HL-60 (cell line): ENCODE results near the gene TBX18.

ENCODE experiments used
- DNase-seq, 2 experiments: peaks; one replicate each; pipeline ENCODE4 v3.0.0-alpha.2; 2010 to 2020; ENCODE audit warnings: low read depth in 1 of 2, low spot score in 1 of 2
- H3K27ac ChIP-seq: fragments of 250-450 bp; sonication (Bioruptor Pico); replicated peaks from 2 replicates; pipeline ENCODE4 v1.5.1; 2020; ENCODE audit warnings: mild to moderate bottlenecking, moderate library complexity
- H3K27me3 ChIP-seq: fragments of 250-450 bp; sonication (Bioruptor Pico); 2 replicates; pipeline ENCODE4 v1.5.1; 2021; ENCODE audit warnings: mild to moderate bottlenecking, moderate library complexity; ENCODE audit not compliant: insufficient read depth, poor library complexity, severe bottlenecking
- H3K4me3 ChIP-seq: replicated peaks from 2 replicates; pipeline ENCODE4 v1.5.1; 2011; ENCODE audit warnings: mild to moderate bottlenecking, control low read depth, low read length; ENCODE audit not compliant: insufficient read depth
- CTCF ChIP-seq: IDR thresholded peaks from one replicate; pipeline ENCODE4 v1.5.1; 2011; ENCODE audit warnings: low read length, control low read depth, inconsistent platforms; ENCODE audit not compliant: insufficient read depth
- GABPA ChIP-seq: IDR thresholded peaks from 2 replicates; pipeline ENCODE4 v1.6.1; 2012; ENCODE audit warnings: low read depth
- POLR2AphosphoS5 ChIP-seq: IDR thresholded peaks from 2 replicates; pipeline ENCODE4 v1.6.1; 2012; ENCODE audit warnings: low read depth
- SPI1 ChIP-seq: IDR thresholded peaks from 2 replicates; pipeline ENCODE4 v1.6.1; 2012; ENCODE audit warnings: low read depth, mild to moderate bottlenecking, borderline replicate concordance
- TF ChIP-seq, protein P1 (sequence below): IDR thresholded peaks from 2 replicates; pipeline ENCODE4 v1.6.1; 2012; ENCODE audit warnings: low read depth; ENCODE audit not compliant: insufficient replicate concordance

TBX18 gene

GRCh38 chr6:84758486-84758885 is 5.9 kb downstream of the TBX18 start:
- H3K27me3 ChIP-seq = peaks cover 28% of the 10 kb centered on the region
- H3K4me3 ChIP-seq = no peak overlapping the region
- TF ChIP-seq POLR2AphosphoS5 (no peak), SPI1 (no peak)
- H3K27ac ChIP-seq = no peak overlapping the region
- no peak for DNase-seq

GRCh38 chr6:84756877-84757276 is 7.5 kb downstream of the TBX18 start:
- TF ChIP-seq, protein P1, sequence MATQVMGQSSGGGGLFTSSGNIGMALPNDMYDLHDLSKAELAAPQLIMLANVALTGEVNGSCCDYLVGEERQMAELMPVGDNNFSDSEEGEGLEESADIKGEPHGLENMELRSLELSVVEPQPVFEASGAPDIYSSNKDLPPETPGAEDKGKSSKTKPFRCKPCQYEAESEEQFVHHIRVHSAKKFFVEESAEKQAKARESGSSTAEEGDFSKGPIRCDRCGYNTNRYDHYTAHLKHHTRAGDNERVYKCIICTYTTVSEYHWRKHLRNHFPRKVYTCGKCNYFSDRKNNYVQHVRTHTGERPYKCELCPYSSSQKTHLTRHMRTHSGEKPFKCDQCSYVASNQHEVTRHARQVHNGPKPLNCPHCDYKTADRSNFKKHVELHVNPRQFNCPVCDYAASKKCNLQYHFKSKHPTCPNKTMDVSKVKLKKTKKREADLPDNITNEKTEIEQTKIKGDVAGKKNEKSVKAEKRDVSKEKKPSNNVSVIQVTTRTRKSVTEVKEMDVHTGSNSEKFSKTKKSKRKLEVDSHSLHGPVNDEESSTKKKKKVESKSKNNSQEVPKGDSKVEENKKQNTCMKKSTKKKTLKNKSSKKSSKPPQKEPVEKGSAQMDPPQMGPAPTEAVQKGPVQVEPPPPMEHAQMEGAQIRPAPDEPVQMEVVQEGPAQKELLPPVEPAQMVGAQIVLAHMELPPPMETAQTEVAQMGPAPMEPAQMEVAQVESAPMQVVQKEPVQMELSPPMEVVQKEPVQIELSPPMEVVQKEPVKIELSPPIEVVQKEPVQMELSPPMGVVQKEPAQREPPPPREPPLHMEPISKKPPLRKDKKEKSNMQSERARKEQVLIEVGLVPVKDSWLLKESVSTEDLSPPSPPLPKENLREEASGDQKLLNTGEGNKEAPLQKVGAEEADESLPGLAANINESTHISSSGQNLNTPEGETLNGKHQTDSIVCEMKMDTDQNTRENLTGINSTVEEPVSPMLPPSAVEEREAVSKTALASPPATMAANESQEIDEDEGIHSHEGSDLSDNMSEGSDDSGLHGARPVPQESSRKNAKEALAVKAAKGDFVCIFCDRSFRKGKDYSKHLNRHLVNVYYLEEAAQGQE = no peak
- no peak for DNase-seq
- no peak overlapping the region for H3K27ac ChIP-seq
- peaks cover 18% of the 10 kb centered on the region for H3K27me3 ChIP-seq
- no peak overlapping the region for H3K4me3 ChIP-seq

DNA sequence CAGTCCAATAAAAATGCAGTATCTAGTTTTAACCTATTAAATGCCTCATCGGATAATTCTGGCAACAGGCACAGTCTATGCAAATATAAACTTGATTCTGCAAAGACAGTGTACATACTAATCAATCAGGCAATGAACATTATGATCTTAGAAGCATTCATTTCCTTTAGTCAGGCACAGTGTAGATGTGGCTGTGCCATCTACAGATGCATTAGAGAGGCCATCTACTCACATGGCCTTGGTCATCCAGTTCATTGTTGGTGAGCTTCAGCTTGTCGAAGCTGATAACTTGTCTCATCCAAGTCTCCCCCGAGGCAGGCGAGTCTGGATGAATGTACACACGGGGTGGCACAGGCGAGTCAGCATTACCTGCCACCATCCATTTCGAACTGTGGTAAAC is 7.9 kb downstream of the TBX18 start:
- no peak for TF ChIP-seq CTCF
- TF ChIP-seq POLR2AphosphoS5 = no peak
- no peak for DNase-seq
- peaks cover 14% of the 10 kb centered on the region for H3K27me3 ChIP-seq

DNA sequence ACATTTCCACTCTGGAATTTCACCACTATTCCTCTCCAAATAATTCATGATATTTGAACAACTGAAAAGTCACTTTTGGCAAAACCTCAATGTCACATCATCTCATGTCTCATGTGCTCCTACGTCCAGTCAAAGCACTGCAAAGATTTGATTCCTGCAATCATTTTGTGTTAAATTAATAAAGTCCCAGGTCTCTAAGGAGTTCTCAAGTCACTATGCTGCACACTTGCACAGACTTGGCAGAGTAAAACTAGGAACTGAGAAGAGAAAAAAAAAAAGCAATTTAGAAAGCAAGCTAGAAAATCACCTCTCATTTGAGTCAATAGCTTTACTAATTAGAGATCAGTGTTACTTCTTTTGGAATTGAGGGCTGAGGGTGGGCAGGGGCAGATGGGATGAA is 11.2 kb downstream of the TBX18 start:
- H3K27me3 ChIP-seq = peaks cover 4% of the 10 kb centered on the region
- TF ChIP-seq CTCF (no peak), GABPA (no peak), POLR2AphosphoS5 (no peak)
- no peak overlapping the region for H3K27ac ChIP-seq
- no peak overlapping the region for H3K4me3 ChIP-seq
- no peak for DNase-seq

More for the DNA sequence above, 7.9 kb downstream of the TBX18 start:
- Histone ChIP-seq H3K4me3 (no peak overlapping the region), H3K27ac (no peak overlapping the region)

- Histone ChIP-seq H3K27me3 (peaks cover 4% of the 10 kb centered on the region), H3K27ac (no peak overlapping the region), H3K4me3 (no peak overlapping the region)
- TF ChIP-seq CTCF (no peak), GABPA (no peak), SPI1 (no peak), POLR2AphosphoS5 (no peak)
- TF ChIP-seq, protein P1 = no peak
- no peak for DNase-seq
Measured at GRCh38 chr6:84752118-84752850, 12.1 kb downstream of the TBX18 start.
